Left kidney (tissue), 2 donors: ENCODE results near the gene MAIP1. TPM values are rescaled to one million over a fixed set of nuclear protein-coding genes. Genes with fewer than 3 reads are reported as not detected.

ENCODE experiments used
- DNase-seq: peaks from one replicate; pipeline ENCODE4 v3.0.0-alpha.2; 2013
- polyA plus RNA-seq: library from polyadenylated mRNA; unstranded; fragments of 120-200 nt; gene quantifications from one replicate; pipeline ENCODE4 v1.2.1, GENCODE V29; 2013; ENCODE audit not compliant: insufficient read length

Gene MAIP1
- polyA plus RNA-seq, 1 donor = 33.5 TPM

DNA sequence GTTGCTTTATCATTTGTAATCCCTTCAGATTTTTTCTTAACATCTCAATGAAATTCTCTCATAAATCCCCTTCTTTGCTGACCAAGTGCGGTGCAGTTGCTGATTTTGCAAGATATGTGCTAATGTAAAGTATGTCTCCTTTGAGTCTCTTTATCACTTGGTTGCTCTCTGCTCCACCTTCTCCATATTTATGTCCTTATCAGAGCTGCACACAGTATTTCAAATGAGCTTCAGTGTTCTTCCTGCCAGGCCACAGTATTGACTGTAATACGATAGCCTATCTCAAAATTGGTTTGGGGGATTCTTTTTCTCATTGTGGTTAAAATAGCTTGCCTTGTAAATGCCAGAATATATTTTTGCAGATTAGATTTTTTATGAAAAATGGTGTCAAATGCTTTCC is 32.2 kb downstream of the MAIP1 start:
- no peak for DNase-seq

DNA sequence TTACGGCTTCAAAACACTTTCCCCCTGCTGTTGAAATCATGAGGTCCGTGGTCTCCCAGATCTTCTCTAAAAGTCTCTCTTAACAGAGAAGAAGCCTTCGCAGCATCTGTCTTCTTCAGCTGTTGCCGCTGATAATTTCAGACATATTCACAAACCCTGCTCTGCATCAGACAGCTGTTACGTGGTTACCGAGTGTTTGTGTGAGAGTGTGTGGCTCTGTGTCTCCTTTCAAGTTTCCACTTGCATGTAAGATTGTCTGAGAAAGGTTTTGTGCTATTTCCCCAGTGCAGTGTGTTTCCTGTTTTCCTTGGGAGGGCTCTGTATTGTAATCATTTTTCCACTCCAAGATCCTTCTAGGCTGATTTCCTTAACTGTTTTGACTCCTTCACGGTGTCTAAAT is 32.8 kb downstream of the MAIP1 start:
- no peak for DNase-seq

DNA sequence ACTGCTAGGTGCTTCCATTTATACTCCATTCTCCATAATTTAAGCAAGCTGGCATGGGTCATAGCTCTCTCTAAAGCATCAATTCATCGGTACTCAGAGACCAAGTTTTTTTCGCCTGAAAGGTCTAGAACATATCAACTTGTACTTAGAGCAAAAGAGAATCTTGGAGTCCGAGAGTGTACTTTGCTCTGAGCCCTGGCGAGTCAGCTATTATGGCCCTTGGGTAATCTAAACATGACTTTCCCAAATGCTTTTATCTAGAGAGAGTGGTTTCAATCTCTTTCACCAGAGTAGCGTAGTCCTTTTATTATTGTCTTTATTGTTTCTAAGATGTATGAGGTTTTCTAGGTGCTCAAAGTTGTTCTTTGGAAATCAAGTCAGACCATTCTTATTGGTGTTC is 34.4 kb downstream of the MAIP1 start:
- no peak for DNase-seq

- DNase-seq = no peak
Measured at GRCh38 chr2:199991691-199992090, 36.3 kb downstream of the MAIP1 start.

DNA sequence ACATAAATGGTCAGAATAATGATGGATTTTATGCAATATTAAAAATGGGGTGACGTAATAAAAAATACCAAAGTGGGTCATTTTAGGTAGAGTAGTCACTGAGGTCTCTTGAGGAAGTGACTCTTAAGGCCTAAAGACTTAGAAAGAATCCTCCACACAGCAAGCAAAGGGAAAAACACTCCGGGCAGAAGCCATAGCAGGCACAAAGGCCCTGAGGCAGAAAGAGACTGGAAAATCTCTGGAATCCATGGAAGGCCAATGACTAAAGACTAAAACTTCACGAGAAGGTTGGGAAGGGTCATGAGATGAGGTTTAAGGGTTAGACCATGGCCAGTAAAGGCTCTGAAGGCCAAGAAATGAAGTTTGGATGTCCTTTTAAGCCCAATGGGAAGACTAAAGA is 36.9 kb downstream of the MAIP1 start:
- no peak for DNase-seq

DNA sequence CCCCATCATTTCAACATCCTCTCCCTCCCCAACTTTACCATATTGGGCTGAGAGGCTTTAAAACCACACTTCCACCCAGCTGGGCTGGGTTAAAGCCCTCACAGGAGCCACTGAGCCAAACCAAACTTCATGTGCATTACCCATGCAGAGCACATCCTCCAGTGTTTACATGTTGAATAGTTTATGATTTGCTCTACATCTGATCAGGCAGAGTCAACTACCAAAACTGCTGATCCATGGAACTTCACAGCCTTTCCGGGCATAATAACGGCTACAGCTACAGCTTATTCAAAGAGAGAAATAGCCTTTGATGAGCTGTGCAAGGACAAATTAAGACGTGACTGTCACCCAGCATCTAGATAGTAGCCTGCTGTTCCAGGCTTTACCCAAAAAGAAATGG is 39.0 kb downstream of the MAIP1 start:
- DNase-seq = no peak

DNA sequence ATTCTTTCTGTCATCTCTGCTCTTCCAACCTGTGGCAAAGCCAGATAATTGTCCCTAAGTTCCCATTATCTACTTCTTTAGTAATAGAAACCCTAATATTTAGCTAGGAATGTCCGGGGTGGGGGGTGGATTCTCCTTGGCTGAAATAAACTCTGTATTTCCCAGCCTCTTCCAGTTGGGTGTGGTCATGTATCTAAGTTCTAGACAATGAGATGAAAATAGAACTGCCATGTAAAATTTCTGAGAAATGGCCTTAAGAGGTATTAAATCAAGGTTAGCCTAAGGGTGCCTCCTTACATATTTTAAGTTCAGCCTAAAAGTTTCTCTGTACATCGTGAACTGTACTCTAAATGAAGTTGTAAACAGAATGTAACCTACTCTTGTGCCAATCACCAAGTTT is 39.5 kb downstream of the MAIP1 start:
- no peak for DNase-seq

DNA sequence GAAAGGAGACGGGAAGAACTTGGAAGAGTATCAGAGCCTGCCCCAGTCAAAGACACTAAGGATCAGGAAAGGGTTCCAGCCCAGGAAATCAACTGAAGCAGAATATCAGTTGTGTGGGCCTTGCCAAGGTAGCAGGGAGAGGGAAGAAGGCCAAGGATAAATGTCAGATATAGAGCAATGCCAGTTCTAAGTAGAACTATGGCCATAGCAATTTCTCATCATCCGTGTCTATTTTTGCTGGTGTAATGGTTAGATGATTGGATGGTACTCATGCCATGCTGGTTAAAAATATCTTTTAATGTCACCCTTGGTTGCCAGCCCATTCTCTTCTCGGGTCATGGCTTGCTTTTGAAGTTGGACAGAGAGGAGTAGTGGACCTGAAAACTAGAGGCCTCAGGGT is 41.9 kb downstream of the MAIP1 start:
- no peak for DNase-seq

DNA sequence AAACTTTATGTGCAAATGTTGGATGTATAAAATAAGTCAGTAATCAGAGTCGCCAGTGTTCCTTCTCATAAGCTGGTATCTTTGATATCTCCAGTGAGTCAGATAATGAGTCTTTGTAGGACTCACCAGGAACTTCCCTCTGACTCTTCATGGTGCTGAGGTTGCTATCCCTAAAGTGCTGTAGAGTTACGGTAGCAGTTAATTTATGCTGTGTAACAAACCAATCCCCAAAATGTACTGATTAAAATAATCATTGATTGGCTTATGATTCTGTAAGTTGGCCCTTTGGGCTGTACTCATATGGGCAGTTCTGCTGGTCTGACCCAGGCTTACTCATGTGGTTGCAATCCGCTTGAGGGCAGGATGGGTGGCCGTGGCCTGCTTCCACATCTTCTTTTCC is 43.8 kb downstream of the MAIP1 start:
- no peak for DNase-seq

- DNase-seq = no peak
Measured at GRCh38 chr2:200000444-200001163, 45.2 kb downstream of the MAIP1 start.

DNA sequence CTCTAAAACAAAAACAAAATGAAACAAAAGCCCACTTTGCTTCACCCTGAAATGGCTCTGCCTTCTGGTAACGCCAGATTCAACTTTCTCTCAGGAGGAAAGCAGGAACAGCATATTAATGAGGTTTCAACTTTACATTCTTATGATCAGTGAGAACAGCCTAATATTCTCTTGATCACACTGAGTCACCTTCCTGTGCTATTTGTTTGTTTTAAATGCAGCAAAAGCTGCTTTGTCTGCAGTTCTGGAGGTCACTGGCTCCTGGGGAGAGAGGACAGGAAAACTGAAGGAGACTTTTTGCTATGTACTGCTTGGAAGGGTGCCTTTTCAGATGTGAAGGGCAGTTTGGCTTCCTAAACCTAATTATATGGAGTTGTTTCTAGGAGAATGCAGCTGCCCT is 48.1 kb downstream of the MAIP1 start:
- no peak for DNase-seq

GRCh38 chr2:200005675-200006074 is 50.3 kb downstream of the MAIP1 start:
- no peak for DNase-seq

- no peak for DNase-seq
Measured at GRCh38 chr2:200007306-200007705, 51.9 kb downstream of the MAIP1 start.

- no peak for DNase-seq
Measured at GRCh38 chr2:200012401-200012800, 57.0 kb downstream of the MAIP1 start.

Other genes with a start within 250 kb of the MAIP1 start
- 1.2 TPM for gene FTCDNL1, start 104.4 kb upstream of the MAIP1 start, polyA plus RNA-seq
- gene C2orf69, start 44.3 kb upstream of the MAIP1 start, polyA plus RNA-seq = 14.7 TPM
- gene TYW5, start 91 bp upstream of the MAIP1 start, polyA plus RNA-seq = 20.4 TPM